GM19238 (cell line): Measurements from ENCODE around the gene MORN5.

Source experiments
- DNase-seq: peaks from one replicate; pipeline ENCODE4 v3.0.0; 2011; ENCODE audit warnings: low spot score; ENCODE audit not compliant: insufficient read length

The MORN5 gene

DNA sequence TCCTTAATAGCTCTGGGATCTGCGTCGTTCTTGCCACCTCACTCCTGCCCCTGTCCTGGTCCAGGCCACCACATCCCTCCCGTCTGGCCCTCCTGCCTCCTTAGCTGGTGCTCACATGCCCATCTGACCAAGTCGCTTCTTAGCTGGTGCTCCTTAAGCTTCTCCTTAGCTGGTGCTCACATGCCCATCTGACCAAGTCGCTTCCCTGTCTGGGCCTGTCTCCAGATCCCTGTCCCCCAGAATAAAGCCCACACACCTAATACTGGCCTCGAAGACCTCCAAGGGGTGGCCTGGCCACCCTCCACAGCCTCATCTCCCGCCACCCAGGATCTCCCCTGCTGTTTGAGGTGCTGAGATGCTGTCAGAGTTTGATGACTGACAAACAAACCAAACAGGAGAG is 35.2 kb upstream of the MORN5 start:
- no peak for DNase-seq

DNA sequence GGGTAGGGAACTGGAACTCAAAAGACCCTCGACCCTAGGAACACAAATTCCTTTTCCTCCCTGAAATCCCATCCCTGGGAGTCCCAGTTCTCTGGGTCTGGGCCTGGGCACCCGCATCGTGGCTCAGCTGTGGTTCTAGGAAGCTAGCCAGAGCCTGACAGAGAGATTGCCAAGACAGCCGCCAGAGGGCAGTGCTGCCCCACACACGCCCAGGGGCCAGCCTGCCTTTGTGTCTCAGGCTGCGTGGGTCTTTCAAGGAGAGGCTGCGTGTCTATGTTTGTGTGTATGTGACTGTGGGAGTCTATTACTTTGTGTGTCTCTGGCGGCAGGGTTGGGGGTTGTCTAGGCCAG is 34.6 kb upstream of the MORN5 start:
- peak; percentile 86 for DNase-seq

DNA sequence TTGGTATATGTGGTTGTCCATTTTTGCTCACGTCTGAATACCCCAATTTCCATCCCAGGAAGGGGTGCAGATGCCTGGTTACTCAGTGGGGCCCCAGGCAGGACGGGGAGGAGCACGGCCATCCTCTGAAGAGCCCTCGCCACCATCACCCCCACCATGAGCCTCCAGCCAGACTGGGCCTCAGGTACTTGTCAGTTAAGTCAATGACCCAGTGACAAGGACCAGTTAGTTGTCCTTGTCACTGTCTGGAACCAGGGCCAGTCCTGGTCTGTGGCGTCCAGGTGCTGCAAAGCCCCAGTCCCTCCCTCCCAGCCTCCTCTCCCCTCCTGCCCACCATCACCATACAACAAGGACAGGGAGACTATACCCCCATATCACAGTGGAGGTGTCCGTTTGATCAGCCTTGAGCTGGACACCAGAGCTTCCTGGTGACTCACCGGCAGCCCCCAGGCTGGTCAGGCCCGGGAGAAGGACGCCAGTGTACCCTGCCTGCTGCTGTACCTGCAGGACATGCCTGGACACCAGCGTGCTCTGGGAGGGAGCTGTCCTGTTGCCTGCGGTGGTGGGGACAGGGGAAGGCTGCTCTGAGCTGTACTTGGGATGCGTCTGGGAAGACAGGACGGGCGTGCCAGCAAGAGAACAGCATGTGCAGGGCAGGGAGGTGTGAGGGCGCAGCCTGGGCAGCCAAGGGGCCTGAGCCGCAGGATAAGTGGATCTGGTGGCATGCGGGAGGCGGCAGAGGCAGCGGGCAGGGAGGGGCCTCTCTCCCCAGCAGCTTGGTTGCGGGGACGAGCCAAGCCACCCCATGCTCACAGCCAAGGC is 34.0 kb upstream of the MORN5 start:
- DNase-seq: no peak

DNA sequence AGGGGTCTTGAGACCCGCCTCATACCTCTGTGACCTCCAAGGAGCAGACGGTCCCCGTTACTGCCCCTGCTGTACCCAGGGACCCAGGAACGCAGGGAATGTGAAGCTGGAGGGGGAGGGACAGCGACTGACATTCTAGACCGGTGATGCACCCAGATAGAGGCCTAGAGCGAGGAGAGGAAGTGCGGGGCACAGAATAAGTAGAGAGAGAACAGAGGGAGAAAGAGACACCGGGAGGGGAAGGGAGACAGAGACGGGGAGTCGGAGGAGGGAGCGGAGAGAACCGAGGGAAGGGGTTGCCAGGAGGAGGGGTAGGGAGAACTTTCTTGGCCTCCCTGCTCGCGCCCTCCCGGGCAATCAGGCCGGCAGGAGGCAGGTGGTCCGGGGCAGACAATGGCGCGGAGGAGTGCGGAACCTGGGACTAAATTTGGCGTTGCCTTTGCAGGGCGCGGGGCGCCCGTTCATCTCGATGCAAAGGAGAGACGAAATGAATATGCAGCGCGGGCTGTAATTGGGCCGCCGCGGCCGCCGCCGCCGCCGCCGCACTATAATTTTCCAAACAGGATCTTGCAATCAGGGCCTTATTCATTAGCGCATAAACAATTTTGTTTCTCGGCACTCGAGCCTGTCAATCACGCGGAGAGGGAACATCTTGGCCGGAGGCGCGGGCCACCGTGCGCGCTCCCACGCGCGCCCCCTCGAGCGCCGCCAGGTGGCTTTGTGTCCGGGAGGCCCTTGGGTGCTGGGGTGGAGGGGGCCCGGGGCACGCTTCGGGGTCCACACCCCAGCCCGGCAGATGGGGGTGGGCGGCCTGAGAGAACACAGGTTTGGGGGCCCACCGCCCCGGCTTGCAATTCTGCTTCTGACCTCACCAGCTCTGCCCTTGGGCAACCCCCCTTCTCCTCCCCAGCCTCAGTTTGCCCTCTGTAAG is 33.1 kb upstream of the MORN5 start:
- no peak for DNase-seq

DNA sequence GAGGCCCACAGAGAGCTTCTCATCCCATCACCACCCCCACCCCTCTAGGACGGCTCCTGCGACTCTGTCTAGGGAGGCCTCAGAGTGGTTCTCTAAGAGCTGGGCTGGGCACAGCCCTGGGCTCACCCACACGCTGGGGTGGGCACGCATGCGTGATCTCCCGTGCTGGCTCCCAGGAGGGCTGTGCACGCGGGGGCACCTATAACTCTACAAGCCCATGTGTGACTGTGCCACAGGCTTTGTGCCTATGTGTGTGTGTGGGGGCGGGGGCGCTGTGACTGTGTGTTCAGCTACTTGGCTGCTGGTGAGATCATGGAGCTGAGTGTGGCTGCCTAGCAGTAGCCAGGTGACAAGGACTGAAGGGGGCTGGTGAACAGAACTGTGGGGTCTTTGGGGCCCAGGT is 32.3 kb upstream of the MORN5 start:
- no peak for DNase-seq

DNA sequence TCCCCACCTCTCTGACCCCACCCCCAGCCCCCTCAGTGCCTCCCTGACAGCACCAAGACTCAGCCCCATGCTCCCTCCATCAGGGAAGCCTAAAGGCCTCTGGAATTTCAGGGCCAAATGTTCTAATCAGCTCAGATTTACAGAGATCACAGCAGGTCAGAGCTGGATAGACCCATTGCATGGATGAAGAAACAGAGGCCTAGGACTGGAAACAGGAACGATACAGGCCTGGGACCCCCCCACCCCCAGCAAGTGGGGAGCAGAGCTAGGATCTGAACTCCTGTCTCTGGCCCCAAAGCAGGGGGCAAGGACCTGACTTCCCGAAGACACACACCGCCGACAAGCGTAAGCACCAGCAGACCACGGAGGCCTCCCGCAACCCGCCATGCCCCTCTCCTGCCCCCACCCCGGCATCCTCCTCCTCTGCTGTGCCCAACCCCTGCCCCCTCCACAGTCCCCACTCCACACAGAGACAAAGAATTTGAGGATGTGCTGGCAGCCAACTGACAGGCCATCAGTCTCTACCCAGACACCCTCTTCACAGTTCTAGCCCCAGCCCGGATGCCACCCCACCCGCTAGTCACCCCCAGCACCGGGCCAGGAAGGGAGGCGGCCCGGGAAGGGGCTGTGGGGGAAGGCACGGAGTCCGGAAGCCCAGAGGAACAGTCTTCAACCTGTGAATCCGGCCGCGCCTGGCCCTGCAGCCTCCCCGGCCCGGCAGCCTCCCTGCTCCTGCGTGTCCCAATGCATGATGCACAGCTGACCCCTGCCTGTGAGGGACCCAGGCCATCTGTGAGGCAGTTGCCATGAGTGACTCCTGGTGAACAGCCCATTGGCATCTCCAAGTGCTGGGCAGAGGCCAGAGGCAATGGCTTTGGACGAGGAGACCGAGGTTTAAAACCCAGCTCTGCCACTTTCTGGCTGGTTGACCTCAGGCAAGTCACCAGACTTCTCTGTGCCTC is 31.4 kb upstream of the MORN5 start:
- no peak for DNase-seq

DNA sequence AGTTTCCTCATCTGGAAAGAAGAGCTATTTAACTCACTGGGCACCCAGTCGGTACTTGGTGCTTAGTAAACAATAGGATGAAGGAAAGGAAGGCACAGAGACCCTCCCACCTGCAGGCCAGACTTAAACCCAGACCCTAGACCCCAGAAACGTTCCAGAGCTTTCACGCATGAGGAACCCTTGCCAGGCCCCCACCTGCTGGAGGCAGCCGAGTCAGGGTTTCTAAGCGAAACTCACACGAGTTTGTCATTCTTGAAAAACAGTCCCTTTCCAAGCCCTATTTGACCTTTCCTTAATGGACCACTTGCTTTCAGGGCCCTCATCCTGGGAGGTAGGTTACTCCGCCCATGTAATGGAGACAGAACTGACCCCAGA is 30.8 kb upstream of the MORN5 start:
- no peak for DNase-seq

DNA sequence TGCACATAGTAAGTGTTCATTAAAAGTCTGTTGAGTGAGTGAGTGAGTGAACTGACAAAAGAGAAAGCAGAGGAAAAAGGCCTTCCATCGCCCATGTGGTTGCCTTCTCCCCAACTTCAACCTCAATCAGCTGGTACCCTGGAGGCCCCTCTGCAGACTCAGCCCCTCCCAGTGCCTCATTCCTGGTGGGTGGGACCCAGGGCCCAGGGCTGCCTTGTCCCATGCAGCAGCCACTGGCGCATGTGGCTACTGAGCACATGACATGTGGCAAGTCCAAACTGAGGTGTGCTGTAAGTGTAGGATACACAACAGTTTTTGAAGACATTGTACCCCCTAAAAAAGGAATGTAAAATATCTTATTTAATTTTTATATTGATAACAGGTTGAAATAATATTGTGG is 29.7 kb upstream of the MORN5 start:
- DNase-seq: no peak

DNA sequence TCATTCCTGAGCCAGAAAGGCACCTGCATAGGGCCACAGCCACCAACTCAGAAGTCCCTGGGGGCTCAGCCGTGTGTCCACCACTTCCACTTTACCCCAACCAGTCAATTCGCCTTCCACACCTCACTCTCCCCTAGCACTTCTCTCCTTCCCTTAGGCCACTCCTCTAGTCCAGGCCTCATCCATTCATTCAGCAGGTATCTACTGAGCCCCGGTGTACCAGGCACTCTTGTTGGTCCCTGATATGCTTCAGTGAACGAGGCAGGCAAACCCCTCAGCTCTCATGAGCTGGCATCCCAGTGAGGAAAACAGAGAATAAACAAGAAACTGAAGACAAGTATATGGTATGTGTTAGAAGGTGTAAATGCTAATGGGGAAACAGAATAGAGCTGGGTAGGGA is 28.9 kb upstream of the MORN5 start:
- DNase-seq: no peak

DNA sequence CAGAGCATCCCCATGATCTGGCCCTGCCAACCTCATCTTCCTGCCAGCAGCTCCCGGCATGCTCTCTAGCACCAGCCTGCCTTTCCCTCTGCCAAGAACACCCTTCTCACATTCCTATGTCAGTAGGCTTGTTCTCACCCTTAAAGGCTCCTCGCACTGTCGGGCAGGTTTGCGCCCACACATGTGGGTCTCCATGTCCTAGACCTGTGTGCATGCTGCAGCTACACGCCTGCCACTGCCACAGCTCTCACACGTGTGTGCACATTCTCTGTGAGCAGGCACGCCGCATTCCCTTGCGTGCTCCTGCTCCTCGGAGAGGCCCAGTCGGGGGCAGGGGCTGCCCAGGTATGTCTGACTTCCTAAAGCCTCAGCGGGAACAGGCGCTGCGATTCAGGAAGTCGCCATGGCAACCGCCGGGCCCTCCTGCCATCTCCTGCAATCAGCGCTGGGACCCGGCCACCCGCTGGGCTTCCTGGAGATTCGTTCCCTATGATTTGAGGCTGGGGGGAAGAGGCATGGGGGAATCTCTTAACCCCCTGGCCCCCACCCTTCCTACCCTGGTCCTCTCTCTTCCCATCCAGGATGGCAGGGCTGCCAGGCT is 28.2 kb upstream of the MORN5 start:
- DNase-seq: no peak

DNA sequence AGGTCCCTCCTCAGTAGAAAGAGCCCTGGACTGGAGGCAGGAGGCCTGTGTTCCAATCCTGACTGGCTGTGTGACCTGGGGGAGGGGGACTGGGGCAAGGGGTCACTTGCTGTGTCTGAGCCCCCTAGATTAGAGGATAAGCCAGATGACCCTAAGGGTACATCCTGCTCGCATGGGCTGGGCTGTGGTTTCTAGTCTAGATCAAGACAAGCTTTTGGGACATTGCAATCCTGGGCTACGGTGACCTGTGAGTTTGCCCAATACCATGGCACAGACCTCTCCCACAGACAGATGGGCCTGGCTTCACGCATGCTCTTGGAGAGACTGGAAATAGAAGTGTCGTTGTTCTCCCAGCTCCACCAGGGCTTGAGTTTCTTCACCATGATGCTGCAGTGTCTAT is 27.2 kb upstream of the MORN5 start:
- DNase-seq: no peak

DNA sequence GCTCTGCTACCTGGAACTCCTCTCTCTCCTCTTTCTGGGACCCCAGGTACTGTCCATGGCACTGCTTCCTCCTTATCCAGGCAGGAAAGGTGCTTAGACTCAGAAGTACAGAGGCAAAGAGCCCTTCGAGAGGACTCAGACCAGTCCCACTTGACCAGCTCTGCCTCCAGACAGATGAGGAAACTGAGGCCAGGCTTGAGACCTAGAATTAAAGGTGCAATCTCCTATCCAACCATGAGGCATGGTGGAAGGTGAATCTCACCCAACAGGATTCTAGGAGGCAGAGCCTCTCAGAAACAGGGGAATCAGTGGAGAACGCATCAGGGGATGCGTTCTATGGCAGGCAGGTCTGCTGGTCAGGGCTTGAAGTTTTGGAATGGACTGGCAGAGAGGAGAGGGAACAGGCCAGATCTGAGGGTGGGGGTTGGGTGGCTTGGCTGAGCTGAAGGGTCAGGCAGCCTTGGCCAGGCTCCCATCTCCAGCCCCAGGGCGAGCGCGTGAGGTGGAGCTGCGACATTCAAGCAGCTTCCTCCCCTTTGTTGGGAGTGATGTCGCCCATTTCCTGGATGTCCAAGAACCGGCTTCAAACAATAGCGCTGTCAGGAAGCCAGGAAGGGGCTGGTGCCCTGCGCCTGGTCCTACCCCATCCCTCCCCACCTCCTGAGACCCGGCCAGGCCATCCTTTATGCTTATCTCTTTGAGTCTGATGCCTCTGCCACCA is 26.3 kb upstream of the MORN5 start:
- DNase-seq: no peak

DNA sequence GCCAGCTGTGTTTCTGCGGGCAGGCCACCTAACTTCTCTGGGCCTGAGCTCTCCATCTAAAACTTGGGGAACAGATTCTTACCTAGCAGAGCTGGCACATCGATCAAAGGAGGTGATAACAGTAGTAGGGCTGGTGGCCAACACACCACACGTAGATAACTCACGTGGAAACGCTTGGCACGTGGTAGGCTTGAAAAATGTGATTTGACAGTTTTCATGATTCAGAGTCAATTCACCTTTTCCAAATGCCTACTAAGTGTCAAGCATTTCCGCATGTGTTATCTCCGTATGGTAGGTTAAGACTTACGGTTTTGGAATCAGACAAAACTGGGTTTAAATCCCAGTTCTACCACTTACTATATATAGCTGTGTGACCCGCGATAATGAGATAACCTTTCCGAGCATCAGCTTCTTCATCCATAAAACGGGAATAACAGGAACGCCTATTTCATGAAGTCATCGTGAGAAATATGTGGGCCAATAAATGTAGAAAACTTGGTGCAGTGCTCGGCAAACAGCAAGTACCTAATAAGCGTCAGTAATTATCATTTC is 25.6 kb upstream of the MORN5 start:
- DNase-seq: no peak

DNA sequence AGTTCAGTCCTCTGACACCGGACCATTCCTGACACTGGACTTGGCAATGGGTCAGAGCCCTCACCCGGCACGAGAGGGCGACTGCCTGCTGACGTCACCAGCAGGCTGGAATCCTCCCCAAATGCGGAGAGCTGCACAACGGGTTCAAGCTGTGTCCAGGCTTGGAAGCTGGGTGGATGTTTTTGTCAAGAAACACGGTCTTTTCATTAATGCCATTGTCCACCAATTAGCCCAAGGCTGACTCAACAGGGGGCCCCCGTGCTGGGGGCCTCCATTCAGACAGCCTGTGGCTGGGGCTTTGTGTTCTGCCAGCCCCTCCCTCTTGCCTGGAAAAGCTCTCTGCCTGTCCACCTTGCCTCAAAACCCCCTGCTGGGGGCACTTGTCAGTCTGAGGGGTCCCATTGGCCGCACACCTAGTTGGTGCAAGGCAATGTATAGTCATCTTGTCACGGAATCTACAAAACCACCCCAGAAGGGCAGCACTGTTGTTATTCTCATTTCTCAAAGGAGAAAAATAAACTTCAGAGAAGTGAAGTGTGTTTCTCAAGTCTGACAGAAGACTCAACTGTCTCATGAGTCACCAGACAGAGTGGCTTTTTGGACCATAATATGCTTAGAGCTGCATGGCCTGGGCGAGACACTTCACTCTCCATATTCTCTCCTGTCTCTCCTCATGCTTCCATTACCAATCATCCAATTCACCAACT is 24.7 kb upstream of the MORN5 start:
- no peak for DNase-seq

DNA sequence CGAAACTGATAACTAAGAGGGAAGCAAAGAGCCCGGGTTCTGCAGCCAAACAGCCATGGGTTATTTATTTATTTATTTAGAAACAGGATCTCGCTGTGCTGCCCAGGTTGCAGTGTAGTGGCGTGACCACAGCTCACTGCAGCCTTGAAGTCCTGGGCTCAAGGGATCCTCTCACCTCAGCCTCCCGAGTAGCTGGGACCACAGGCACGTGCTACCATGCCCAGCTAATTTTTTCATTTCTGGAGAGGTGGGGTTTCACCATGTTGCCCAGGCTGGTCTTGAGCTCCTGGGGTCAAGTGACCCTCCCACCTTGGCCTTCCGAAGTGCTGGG is 24.2 kb upstream of the MORN5 start:
- no peak for DNase-seq

DNA sequence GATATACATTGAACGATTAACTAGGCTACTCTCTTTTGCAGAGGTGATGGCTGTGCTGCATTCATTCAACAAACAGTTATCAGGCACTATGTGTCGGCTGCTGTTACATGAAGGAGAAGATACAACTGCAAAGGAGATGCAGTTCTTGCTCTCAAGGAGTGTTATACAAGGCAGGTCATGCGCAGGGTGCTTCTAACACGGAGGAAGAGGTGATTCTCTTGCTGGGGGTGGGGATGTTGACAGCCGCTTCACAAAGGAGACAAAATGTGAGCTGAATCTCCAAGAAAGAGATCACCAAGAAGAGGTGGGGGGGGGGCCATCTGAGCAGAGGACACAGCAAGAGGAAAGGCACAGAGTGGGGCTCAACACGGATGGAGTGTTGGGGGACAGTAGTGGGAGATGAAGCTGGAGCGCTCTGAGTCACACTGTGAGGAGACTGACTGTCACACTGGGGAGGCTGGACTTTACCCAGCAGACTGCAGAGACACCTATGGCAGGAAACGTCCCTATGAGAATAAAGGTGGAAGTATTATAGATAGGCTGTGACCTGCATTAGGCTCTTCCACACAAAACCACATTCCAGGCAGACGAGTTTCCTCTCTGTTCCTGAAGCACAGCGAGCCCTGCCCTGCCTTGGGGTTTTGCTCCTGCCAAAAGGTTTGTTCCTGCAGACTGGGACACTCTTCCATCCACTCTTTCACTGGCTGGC is 21.0 kb upstream of the MORN5 start:
- DNase-seq: no peak

DNA sequence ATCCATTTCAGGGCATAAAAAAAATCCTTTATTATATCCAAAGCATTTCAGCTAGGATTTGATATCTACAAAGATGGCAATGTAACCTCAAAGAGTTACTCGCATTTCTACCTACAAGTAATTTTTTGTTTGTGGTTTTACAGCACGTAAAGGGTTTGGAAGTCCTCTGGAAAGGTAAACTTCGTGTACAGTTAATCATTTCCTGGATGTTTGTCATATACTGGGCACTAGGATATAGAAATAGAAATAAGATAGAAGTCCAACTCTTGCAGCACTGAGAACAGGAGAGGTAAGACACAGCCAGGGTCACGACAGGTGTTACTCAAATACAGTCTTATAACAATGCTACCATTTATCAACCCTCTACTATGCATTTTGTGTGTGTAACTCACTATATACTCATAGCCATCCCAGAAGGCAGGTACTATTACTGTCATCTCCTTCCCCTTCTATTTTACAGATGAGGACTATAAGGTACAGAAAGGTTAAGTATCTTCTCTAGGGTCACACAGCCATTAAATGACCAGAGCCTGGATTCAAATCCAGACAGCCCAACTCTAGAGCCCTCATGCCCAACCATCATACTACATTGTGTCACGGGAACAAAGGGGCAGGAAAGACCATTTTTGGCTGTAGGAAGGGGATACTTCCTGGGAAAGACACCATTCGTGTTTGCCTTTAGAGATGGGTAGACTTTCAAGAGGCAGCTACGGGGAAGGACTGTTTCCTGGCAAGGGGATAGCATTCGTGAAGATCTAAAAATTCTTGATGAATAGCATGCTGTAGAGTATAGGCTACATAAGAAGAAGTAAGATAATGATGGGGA is 19.1 kb upstream of the MORN5 start:
- DNase-seq: no peak

DNA sequence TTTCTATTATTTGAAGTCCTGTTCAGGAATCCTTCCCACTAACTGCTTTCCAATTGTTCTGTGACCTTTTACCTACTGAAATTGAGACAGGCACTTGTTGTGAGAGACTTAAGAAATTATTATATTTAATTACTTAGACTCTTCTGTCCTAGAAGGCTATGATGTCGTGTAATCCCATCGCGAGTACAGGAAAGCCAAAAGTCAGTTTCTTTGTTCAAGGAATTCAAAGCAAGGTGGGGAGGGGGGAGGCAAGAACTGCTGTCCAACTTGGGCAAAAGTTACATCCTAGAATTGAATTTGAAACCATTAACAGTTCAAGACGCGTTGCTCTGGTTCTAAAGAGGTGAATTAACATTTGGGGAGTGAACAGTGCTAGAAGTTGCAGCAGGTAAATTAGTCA is 18.0 kb upstream of the MORN5 start:
- DNase-seq: no peak
